Fibroblast of lung (primary cell): ENCODE data around the gene NPTX1. TPM values are rescaled to one million over a fixed set of nuclear protein-coding genes. Genes with fewer than 3 reads are reported as not detected.

Experiments
- DNase-seq, 2 donors: peaks; one replicate each; pipeline versions ENCODE4 v3.0.0 to v3.0.0-alpha.2; 2010; ENCODE audit warnings: low read depth in 2 of 2
- H2AFZ ChIP-seq: 2 replicates; pipeline ENCODE4 v1.5.1; 2012; ENCODE audit warnings: low read length, control low read depth, inconsistent platforms
- H3K27ac ChIP-seq: 2 replicates; pipeline ENCODE4 v1.5.1; 2011; ENCODE audit warnings: low read length, control low read depth; ENCODE audit not compliant: insufficient read depth
- H3K27me3 ChIP-seq: 2 replicates; pipeline ENCODE4 v1.5.1; 2011; ENCODE audit warnings: mild to moderate bottlenecking, low read length; ENCODE audit not compliant: control insufficient read depth, insufficient read depth
- H3K36me3 ChIP-seq: 2 replicates; pipeline ENCODE4 v1.5.1; 2011; ENCODE audit warnings: low read length; ENCODE audit not compliant: control insufficient read depth, insufficient read depth
- H3K4me1 ChIP-seq: 2 replicates; pipeline ENCODE4 v1.5.1; 2011; ENCODE audit warnings: low read length; ENCODE audit not compliant: control insufficient read depth, insufficient read depth; ENCODE audit errors: extremely low read depth
- H3K4me2 ChIP-seq: 2 replicates; pipeline ENCODE4 v1.5.1; 2011; ENCODE audit warnings: low read length, control low read depth; ENCODE audit not compliant: insufficient read depth; ENCODE audit errors: extremely low read depth
- H3K4me3 ChIP-seq, 4 experiments: fragments of 200-600 bp in 1 of 4; sonication (generic) in 1 of 4; replicated peaks in 1 of 4; 2 replicates each; pipeline ENCODE4 v1.5.1; 2011 to 2016; ENCODE audit warnings: low read length in 4 of 4, low read depth in 3 of 4, mild to moderate bottlenecking in 3 of 4, control low read depth in 2 of 4, inconsistent platforms in 1 of 4, mixed read lengths in 1 of 4; ENCODE audit not compliant: insufficient read depth in 1 of 4; ENCODE audit errors: control extremely low read depth in 1 of 4
- H3K79me2 ChIP-seq: 2 replicates; pipeline ENCODE4 v1.5.1; 2012; ENCODE audit warnings: mild to moderate bottlenecking, low read length, inconsistent platforms; ENCODE audit not compliant: control insufficient read depth, insufficient read depth
- H3K9ac ChIP-seq: 2 replicates; pipeline ENCODE4 v1.5.1; 2011; ENCODE audit warnings: mild to moderate bottlenecking, low read length, control low read depth; ENCODE audit not compliant: insufficient read depth
- H3K9me3 ChIP-seq: 2 replicates; pipeline ENCODE4 v1.5.1; 2012; ENCODE audit warnings: low read depth, low read length; ENCODE audit not compliant: control insufficient read depth, insufficient read depth
- H4K20me1 ChIP-seq: 2 replicates; pipeline ENCODE4 v1.5.1; 2011; ENCODE audit warnings: low read length; ENCODE audit not compliant: control insufficient read depth, insufficient read depth; ENCODE audit errors: extremely low read depth
- EZH2 ChIP-seq: IDR thresholded peaks from 2 replicates; pipeline ENCODE4 v1.5.1; 2012; ENCODE audit warnings: low read length, control low read depth, mild to moderate bottlenecking; ENCODE audit errors: missing control alignments
- polyA plus RNA-seq, 2 donors: library from polyadenylated mRNA; depleted of rRNA in 1 of 2; stranded (reverse) in 1 of 2; unstranded in 1 of 2; fragments of >200 nt; gene quantifications; 2 replicates each; pipeline ENCODE4 v1.2.1, GENCODE V29; 2011 to 2012; ENCODE audit warnings: missing spikeins in 1 of 2
- total RNA-seq: library from RNA; depleted of rRNA; stranded (reverse); fragments of >200 nt; gene quantifications from 2 replicates; pipeline ENCODE4 v1.2.1, GENCODE V29; 2014
- TF ChIP-seq, protein P1 (sequence below), 2 donors: IDR thresholded peaks in 1 of 2; conservative IDR thresholded peaks in 1 of 2; 1 replicate in 1 of 2; 2 replicates in 1 of 2; pipeline ENCODE4 v1.5.1; 2011 to 2012; ENCODE audit warnings: low read length in 2 of 2, control low read depth in 1 of 2, inconsistent platforms in 1 of 2, low read depth in 1 of 2, mild to moderate bottlenecking in 1 of 2

Gene NPTX1
- total and polyA plus RNA-seq, 2 donors (not counting 1 experiment from before 2014, with no cell fraction given) = 14.9 to 31.2 TPM

DNA sequence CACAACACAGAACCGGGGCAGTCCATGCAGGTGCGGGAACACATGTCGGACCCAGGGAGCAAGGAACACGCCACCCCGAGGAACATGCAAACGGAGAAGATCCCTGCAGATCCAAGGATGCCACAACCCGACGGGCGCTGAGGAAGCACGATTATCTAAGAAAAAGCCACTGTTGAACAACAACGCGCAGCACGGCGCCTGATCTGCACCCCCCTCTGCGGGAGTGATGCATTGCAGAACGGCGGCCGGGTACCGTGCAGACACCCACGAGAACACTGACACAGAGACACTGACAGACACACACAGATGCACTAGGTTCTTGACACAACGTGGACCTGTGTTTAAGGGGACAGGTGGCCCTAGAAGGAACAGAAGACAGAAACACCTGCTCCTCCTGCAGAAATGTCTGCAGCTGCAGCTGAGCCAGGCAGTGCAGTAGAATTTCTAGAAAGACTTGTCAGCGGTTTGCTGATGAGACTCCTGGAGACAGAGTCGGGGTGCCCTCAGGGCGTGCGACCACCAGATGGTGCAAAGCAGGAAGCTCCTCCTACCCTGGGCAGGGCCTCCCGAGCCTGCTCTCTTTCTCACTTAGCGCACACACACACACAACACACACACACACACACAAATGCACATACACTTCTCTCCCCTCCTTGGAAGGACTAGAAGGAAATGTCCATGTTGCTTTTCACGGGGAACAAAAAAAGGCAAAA, 7.5 kb downstream of the NPTX1 start:
- Histone ChIP-seq H3K27ac (no peak overlapping the region), H3K4me3 (no peak overlapping the region), H3K4me1 (no peaks in the 10 kb centered on the region), H4K20me1 (no peaks in the 10 kb centered on the region), H3K4me2 (no peak overlapping the region), H3K9me3 (no peaks in the 10 kb centered on the region), H2AFZ (no peak overlapping the region), H3K36me3 (peaks cover 7% of the 10 kb centered on the region), H3K9ac (no peak overlapping the region), H3K79me2 (peaks cover 7% of the 10 kb centered on the region), H3K27me3 (no peaks in the 10 kb centered on the region)
- TF ChIP-seq, protein P1, sequence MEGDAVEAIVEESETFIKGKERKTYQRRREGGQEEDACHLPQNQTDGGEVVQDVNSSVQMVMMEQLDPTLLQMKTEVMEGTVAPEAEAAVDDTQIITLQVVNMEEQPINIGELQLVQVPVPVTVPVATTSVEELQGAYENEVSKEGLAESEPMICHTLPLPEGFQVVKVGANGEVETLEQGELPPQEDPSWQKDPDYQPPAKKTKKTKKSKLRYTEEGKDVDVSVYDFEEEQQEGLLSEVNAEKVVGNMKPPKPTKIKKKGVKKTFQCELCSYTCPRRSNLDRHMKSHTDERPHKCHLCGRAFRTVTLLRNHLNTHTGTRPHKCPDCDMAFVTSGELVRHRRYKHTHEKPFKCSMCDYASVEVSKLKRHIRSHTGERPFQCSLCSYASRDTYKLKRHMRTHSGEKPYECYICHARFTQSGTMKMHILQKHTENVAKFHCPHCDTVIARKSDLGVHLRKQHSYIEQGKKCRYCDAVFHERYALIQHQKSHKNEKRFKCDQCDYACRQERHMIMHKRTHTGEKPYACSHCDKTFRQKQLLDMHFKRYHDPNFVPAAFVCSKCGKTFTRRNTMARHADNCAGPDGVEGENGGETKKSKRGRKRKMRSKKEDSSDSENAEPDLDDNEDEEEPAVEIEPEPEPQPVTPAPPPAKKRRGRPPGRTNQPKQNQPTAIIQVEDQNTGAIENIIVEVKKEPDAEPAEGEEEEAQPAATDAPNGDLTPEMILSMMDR (conservative IDR thresholded peaks at IDR 0.05 in 1 of 2, IDR thresholded peaks at IDR 0.05 in 1 of 2; ENCODE audit: low read depth in 1 of 2, low read length in 2 of 2) = no peak
- TF ChIP-seq EZH2 = no peak
- no peak for DNase-seq

DNA sequence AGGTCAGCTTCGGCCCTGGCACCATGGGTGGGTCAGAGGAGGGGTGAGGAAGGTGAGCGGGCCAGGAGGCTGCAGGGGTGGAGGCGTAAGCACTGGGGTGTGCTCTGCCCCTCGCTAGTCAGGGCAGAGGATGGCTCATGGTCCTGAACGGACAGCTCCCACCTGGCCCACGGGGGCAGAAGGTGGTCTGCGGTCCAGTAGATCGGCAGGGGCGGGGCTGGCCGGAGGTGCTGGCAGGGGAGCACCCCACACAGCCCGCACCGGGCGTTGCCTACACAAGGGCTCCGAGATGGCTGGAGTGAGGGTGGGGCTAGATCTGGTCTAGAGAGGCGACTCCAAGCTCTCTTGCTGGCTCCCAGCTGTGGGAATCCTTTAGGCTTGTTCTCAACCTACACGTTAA, 8.2 kb downstream of the NPTX1 start:
- Histone ChIP-seq H3K27me3 (no peaks in the 10 kb centered on the region), H3K4me2 (no peak overlapping the region), H4K20me1 (no peaks in the 10 kb centered on the region), H2AFZ (no peak overlapping the region), H3K4me1 (no peaks in the 10 kb centered on the region), H3K36me3 (peaks cover 7% of the 10 kb centered on the region), H3K9me3 (no peaks in the 10 kb centered on the region), H3K9ac (no peak overlapping the region), H3K4me3 (no peak overlapping the region), H3K79me2 (peaks cover under 1% of the 10 kb centered on the region), H3K27ac (no peak overlapping the region)
- TF ChIP-seq, protein P1 (conservative IDR thresholded peaks at IDR 0.05 in 1 of 2, IDR thresholded peaks at IDR 0.05 in 1 of 2; ENCODE audit: low read depth in 1 of 2, low read length in 2 of 2) = no peak
- no peak for TF ChIP-seq EZH2
- DNase-seq = no peak

DNA sequence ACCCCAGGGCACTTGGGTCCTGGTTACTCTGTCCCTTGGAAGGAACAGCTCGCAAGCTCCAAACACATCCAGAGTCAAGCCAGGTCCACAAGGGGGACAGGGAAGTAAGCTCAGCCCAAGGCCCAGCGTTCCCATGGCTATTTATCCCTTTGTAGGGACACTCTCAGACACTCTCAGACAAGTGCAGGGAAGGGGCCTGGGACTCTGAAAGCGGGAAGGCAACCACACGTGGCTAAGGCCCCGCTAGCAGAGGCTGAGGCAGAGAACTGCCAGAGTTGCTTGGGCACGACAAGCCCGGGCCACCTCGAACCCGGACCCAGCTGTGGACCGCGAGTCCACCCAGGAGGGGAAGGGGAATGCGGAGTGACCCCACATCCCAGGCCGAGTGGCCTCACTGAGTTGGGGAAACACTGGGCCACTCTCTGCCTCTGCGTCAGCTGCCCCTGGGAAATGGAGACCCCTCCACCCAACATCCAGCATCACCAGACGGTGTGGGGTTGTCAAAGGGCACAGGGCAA, 10.2 kb downstream of the NPTX1 start:
- H4K20me1 ChIP-seq = no peaks in the 10 kb centered on the region
- no peak overlapping the region for H2AFZ ChIP-seq
- H3K36me3 ChIP-seq = peaks cover 2% of the 10 kb centered on the region
- no peaks in the 10 kb centered on the region for H3K27me3 ChIP-seq
- no peak overlapping the region for H3K9ac ChIP-seq
- no peaks in the 10 kb centered on the region for H3K4me1 ChIP-seq
- no peak for DNase-seq
- TF ChIP-seq EZH2 = no peak
- TF ChIP-seq, protein P1 (conservative IDR thresholded peaks at IDR 0.05 in 1 of 2, IDR thresholded peaks at IDR 0.05 in 1 of 2; ENCODE audit: low read depth in 1 of 2, low read length in 2 of 2) = no peak
- no peak overlapping the region for H3K4me3 ChIP-seq
- H3K27ac ChIP-seq = no peak overlapping the region
- H3K9me3 ChIP-seq = no peaks in the 10 kb centered on the region
- no peaks in the 10 kb centered on the region for H3K79me2 ChIP-seq
- H3K4me2 ChIP-seq = no peak overlapping the region
